IMR-90 (cell line): ENCODE data around the gene PDC. TPM values are rescaled to one million over a fixed set of nuclear protein-coding genes. Genes with fewer than 3 reads are reported as not detected.

Experiments
- ATAC-seq: fragments of 200-7000 bp; cut with Tn5 transposase; 2 replicates; pipeline ENCODE4 v1.9.1; 2020; ENCODE audit warnings: low read depth, mild to moderate bottlenecking, moderate library complexity
- BruUV-seq: library from RNA; stranded (reverse); fragments of 400-500 nt; replicated peaks from 2 replicates; lab custom pipeline; 2021; lab: Mats Ljungman, UMichigan
- CTCF ChIA-PET: fragments of 300-600 bp; formaldehyde crosslinking; extraction: SDS; loops from one replicate; lab custom pipeline; 2021; ENCODE audit warnings: antibody characterized with exemption; lab: Yijun Ruan, JAX
- POLR2A ChIA-PET: fragments of 300-600 bp; sonication (Branson Sonifier 250); formaldehyde crosslinking; loops from one replicate; lab custom pipeline; 2022; ENCODE audit warnings: antibody characterized with exemption; ENCODE audit not compliant: unreplicated experiment; lab: Charles Lee
- DNase-seq: peaks from one replicate; pipeline ENCODE4 v3.0.0; 2013
- H2AFZ ChIP-seq: replicated peaks from 2 replicates; pipeline ENCODE3; 2013; ENCODE audit warnings: low read length, mild to moderate bottlenecking; ENCODE audit not compliant: poor library complexity
- H2AK5ac ChIP-seq: 2 replicates; pipeline ENCODE4 v1.6.1; 2013; ENCODE audit warnings: low read depth, low read length, inconsistent platforms
- H2AK9ac ChIP-seq: replicated peaks from 2 replicates; pipeline ENCODE3; 2013; ENCODE audit warnings: mild to moderate bottlenecking, low read depth, low read length, moderate library complexity; ENCODE audit not compliant: poor library complexity
- H2BK120ac ChIP-seq: 2 replicates; pipeline ENCODE4 v1.6.1; 2013; ENCODE audit warnings: low read depth, low read length, inconsistent platforms
- H2BK15ac ChIP-seq: 3 replicates; pipeline ENCODE4 v1.6.1; 2013; ENCODE audit warnings: low read depth, low read length, inconsistent platforms
- H2BK20ac ChIP-seq: 2 replicates; pipeline ENCODE4 v1.6.1; 2013; ENCODE audit warnings: low read depth, mild to moderate bottlenecking, inconsistent platforms, low read length, moderate library complexity
- H2BK5ac ChIP-seq: 2 replicates; pipeline ENCODE4 v1.6.1; 2013; ENCODE audit warnings: mild to moderate bottlenecking, low read depth, low read length, inconsistent platforms; ENCODE audit not compliant: poor library complexity, severe bottlenecking
- H3K14ac ChIP-seq: replicated peaks from 2 replicates; pipeline ENCODE4 v1.6.1; 2013; ENCODE audit warnings: low read depth, low read length, inconsistent platforms
- H3K18ac ChIP-seq: 2 replicates; pipeline ENCODE4 v1.6.1; 2013; ENCODE audit warnings: low read depth, low read length, control low read depth
- H3K23ac ChIP-seq: 2 replicates; pipeline ENCODE4 v1.6.1; 2013; ENCODE audit warnings: low read depth, low read length, inconsistent platforms
- H3K27ac ChIP-seq: 2 replicates; pipeline ENCODE4 v1.5.1; 2013; ENCODE audit warnings: mild to moderate bottlenecking, control low read depth, low read length; ENCODE audit not compliant: insufficient read depth
- H3K27me3 ChIP-seq: 2 replicates; pipeline ENCODE4 v1.6.1; 2013; ENCODE audit warnings: low read length; ENCODE audit not compliant: control insufficient read depth, insufficient read depth
- H3K36me3 ChIP-seq: 2 replicates; pipeline ENCODE4 v1.6.1; 2013; ENCODE audit warnings: low read length, mixed read lengths; ENCODE audit not compliant: control insufficient read depth, insufficient read depth
- H3K4ac ChIP-seq: 2 replicates; pipeline ENCODE4 v1.6.1; 2013; ENCODE audit warnings: low read depth, low read length, inconsistent platforms
- H3K4me1 ChIP-seq: 2 replicates; pipeline ENCODE4 v1.6.1; 2013; ENCODE audit warnings: low read length, mixed read lengths; ENCODE audit not compliant: control insufficient read depth, insufficient read depth
- H3K4me2 ChIP-seq: 2 replicates; pipeline ENCODE4 v1.6.1; 2013; ENCODE audit warnings: low read depth, mild to moderate bottlenecking, control low read depth, low read length, moderate library complexity
- H3K4me3 ChIP-seq: 2 replicates; pipeline ENCODE4 v1.5.1; 2013; ENCODE audit warnings: low read depth, mild to moderate bottlenecking, control low read depth, low read length, moderate library complexity; ENCODE audit not compliant: insufficient read depth
- H3K56ac ChIP-seq: 2 replicates; pipeline ENCODE4 v1.6.1; 2013; ENCODE audit warnings: low read length, inconsistent platforms; ENCODE audit not compliant: insufficient read depth; ENCODE audit errors: extremely low read depth
- H3K79me1 ChIP-seq, 2 experiments: 2 replicates each; pipeline ENCODE4 v1.6.1; 2013; ENCODE audit warnings: low read length in 2 of 2, inconsistent platforms in 1 of 2, low read depth in 1 of 2
- H3K9ac ChIP-seq: 2 replicates; pipeline ENCODE4 v1.6.1; 2013; ENCODE audit warnings: low read depth, low read length, control low read depth
- H3K9me1 ChIP-seq: 2 replicates; pipeline ENCODE4 v1.6.1; 2013; ENCODE audit warnings: low read length, inconsistent platforms; ENCODE audit not compliant: insufficient read depth
- H3K9me3 ChIP-seq: 2 replicates; pipeline ENCODE4 v1.6.1; 2013; ENCODE audit warnings: low read length; ENCODE audit not compliant: control insufficient read depth, insufficient read depth
- H4K20me1 ChIP-seq: 2 replicates; pipeline ENCODE4 v1.6.1; 2013; ENCODE audit warnings: low read length, inconsistent platforms; ENCODE audit not compliant: insufficient read depth
- H4K5ac ChIP-seq: 2 replicates; pipeline ENCODE4 v1.6.1; 2013; ENCODE audit warnings: mild to moderate bottlenecking, low read depth, low read length, control low read depth
- H4K8ac ChIP-seq, 2 experiments: 2 replicates each; pipeline ENCODE4 v1.6.1; 2013; ENCODE audit warnings: low read depth in 2 of 2, low read length in 2 of 2, control low read depth in 1 of 2, inconsistent platforms in 1 of 2
- H4K91ac ChIP-seq: 2 replicates; pipeline ENCODE4 v1.6.1; 2013; ENCODE audit warnings: low read depth, low read length, inconsistent platforms; ENCODE audit not compliant: insufficient read depth
- CTCF ChIP-seq: conservative IDR thresholded peaks from 2 replicates; pipeline ENCODE4 v1.5.1; 2012; ENCODE audit warnings: mild to moderate bottlenecking, low read depth, low read length, improper control_type of control experiment
- MAZ ChIP-seq: IDR thresholded peaks from 2 replicates; pipeline ENCODE4 v1.6.1; 2012; ENCODE audit warnings: low read depth, mild to moderate bottlenecking, low read length, improper control_type of control experiment, moderate library complexity, borderline replicate concordance
- RAD21 ChIP-seq: IDR thresholded peaks from 2 replicates; pipeline ENCODE4 v1.6.1; 2012; ENCODE audit warnings: low read length, improper control_type of control experiment
- RCOR1 ChIP-seq: IDR thresholded peaks from 2 replicates; pipeline ENCODE4 v1.6.1; 2012; ENCODE audit warnings: mild to moderate bottlenecking, low read length, improper control_type of control experiment; ENCODE audit not compliant: insufficient replicate concordance
- WGBS, 2 experiments: methylation state at CpG; one replicate each; pipeline versions ENCODE4 v1.1.5 to v1.1.7; 2013; ENCODE audit warnings: missing lambda C conversion rate in 2 of 2; ENCODE audit not compliant: insufficient read length in 1 of 2; ENCODE audit errors: extremely low coverage in 2 of 2; 5-methylcytosine and 5-hydroxymethylcytosine counted together
- dilution Hi-C: fragments of 300-500 bp; cut with HindIII; formaldehyde crosslinking; loops from one replicate; pipeline ENCODE4 v1.14.3; 2018; ENCODE audit warnings: low sequenced_read_pairs; ENCODE audit not compliant: unreplicated experiment
- in situ Hi-C: fragments of 300-500 bp; cut with MboI; formaldehyde crosslinking; loops from 3 replicates; pipeline ENCODE4 v1.14.3; 2019; ENCODE audit warnings: low sequenced_read_pairs, inconsistent platforms, mixed read lengths
- intact Hi-C: fragments of 100-400 bp; cut with micrococcal nuclease; formaldehyde crosslinking; loops from 2 replicates; pipeline ENCODE4 v1.10.0; 2022
- polyA plus RNA-seq, 3 experiments: library from polyadenylated mRNA; depleted of rRNA; stranded (reverse); fragments of >200 nt; gene quantifications; 2 replicates each; pipeline ENCODE4 v1.2.3, GENCODE V29; 2012; ENCODE audit warnings: low replicate concordance in 1 of 3
- total RNA-seq: library from RNA; depleted of rRNA; stranded (reverse); fragments of >200 nt; gene quantifications from 2 replicates; pipeline ENCODE4 v1.2.3, GENCODE V29; 2012

PDC gene
- total and polyA plus RNA-seq, 2 of the 4 experiments (the other 2 are of a cell fraction) = not detected

DNA sequence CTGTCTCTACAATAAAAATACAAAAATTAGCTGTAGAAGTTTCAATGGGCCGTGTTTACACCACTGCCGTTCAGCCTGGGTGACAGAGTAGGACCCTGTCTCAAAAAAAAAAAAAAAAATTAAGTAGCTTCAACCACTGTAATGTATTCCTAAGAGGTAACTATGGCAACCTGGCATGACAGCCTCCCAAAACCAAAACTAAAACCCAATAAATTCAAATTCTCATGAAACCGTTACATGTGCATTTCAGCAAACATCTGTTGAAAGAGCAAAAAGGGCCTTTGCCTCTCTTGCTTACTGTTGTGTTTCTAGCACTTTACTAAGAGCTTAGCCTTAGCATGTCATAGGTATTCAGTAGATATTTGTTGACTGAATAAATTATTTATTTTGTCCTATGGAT lies 51.8 kb downstream of the PDC start:
- Histone ChIP-seq H3K23ac (no peak overlapping the region), H3K9me1 (no peaks in the 10 kb centered on the region), H2BK120ac (no peak overlapping the region), H3K4me1 (no peaks in the 10 kb centered on the region), H4K5ac (no peak overlapping the region), H3K27me3 (no peaks in the 10 kb centered on the region), H4K91ac (no peak overlapping the region), H2AFZ (no peak overlapping the region), H3K36me3 (peaks cover 10% of the 10 kb centered on the region), H2AK9ac (no peak overlapping the region), H3K4me2 (no peak overlapping the region), H3K27ac (no peak overlapping the region), H3K9ac (no peak overlapping the region), H3K9me3 (no peaks in the 10 kb centered on the region), H2AK5ac (no peak overlapping the region), H3K18ac (no peak overlapping the region), H2BK5ac (no peak overlapping the region), H2BK15ac (no peak overlapping the region), H3K4ac (no peak overlapping the region), H3K56ac (no peak overlapping the region), H3K4me3 (no peak overlapping the region), H3K14ac (no peak overlapping the region), H3K79me1 (no peaks in the 10 kb centered on the region; a peak in 1 of 4 replicates), H4K20me1 (no peaks in the 10 kb centered on the region), H4K8ac (no peak overlapping the region), H2BK20ac (no peak overlapping the region)
- intact Hi-C loops = no loop called here
- POLR2A ChIA-PET = no interaction called here
- CTCF ChIA-PET = interaction anchor here (0.7 kb wide), 1 partner anchor 525 kb away, joined by 6 read pairs; no protein-coding TSS in a partner anchor
- no peak for ATAC-seq
- no TSS peak for BruUV-seq
- in situ Hi-C loops = no loop called here
- dilution Hi-C loops = no loop called here
- no peak for TF ChIP-seq CTCF
- TF ChIP-seq RAD21 = no peak
- no peak for TF ChIP-seq MAZ
- no peak for TF ChIP-seq RCOR1
- no peak for DNase-seq
- WGBS, 2 experiments = no CpG with 5 or more reads among the region's 3 CpGs
